GM19328 (cell line): ENCODE data around the gene EXOC6B.
"Not testable (repeated sequence)": the region's sequence is repeated elsewhere in the genome, so short reads cannot be mapped to it uniquely, and the experiment has no call there.

Experiments used
- ATAC-seq: cut with Tn5 transposase; IDR thresholded peaks from one replicate; pipeline ENCODE4 v1.9.1; 2021; ENCODE audit warnings: mild to moderate bottlenecking, moderate library complexity; ENCODE audit not compliant: unreplicated experiment

EXOC6B gene

GRCh38 chr2:72555943-72556342, 269.9 kb downstream of the EXOC6B start:
- ATAC-seq = no peak

- ATAC-seq = not testable (repeated sequence)
Observed at GRCh38 chr2:72555363-72555762, 270.5 kb downstream of the EXOC6B start.

- not testable (repeated sequence) for ATAC-seq
Observed at GRCh38 chr2:72554910-72555309, 270.9 kb downstream of the EXOC6B start.

GRCh38 chr2:72554381-72554780, 271.5 kb downstream of the EXOC6B start:
- ATAC-seq = no peak

- ATAC-seq = no peak
Observed at GRCh38 chr2:72548081-72548764, 277.6 kb downstream of the EXOC6B start.

- no peak for ATAC-seq
Observed at GRCh38 chr2:72545790-72546189, 280.0 kb downstream of the EXOC6B start.

- ATAC-seq = no peak
Observed at GRCh38 chr2:72544554-72544953, 281.3 kb downstream of the EXOC6B start.

GRCh38 chr2:72543497-72544216, 282.2 kb downstream of the EXOC6B start:
- ATAC-seq = no peak

GRCh38 chr2:72539071-72539552, 286.7 kb downstream of the EXOC6B start:
- no peak for ATAC-seq

- ATAC-seq = no peak
Observed at GRCh38 chr2:72538486-72538885, 287.3 kb downstream of the EXOC6B start.

GRCh38 chr2:72535586-72535985, 290.2 kb downstream of the EXOC6B start:
- not testable (repeated sequence) for ATAC-seq

GRCh38 chr2:72533765-72534164, 292.1 kb downstream of the EXOC6B start:
- no peak for ATAC-seq

GRCh38 chr2:72527424-72527823, 298.4 kb downstream of the EXOC6B start:
- no peak for ATAC-seq

GRCh38 chr2:72526623-72527022, 299.2 kb downstream of the EXOC6B start:
- no peak for ATAC-seq

- no peak for ATAC-seq
Observed at GRCh38 chr2:72524071-72524470, 301.8 kb downstream of the EXOC6B start.

- ATAC-seq = no peak
Observed at GRCh38 chr2:72515696-72516095, 310.1 kb downstream of the EXOC6B start.

GRCh38 chr2:72513011-72513410, 312.8 kb downstream of the EXOC6B start:
- ATAC-seq = no peak

- no peak for ATAC-seq
Observed at GRCh38 chr2:72512376-72512775, 313.5 kb downstream of the EXOC6B start.

GRCh38 chr2:72511906-72512305, 313.9 kb downstream of the EXOC6B start:
- no peak for ATAC-seq

GRCh38 chr2:72497763-72498162, 328.1 kb downstream of the EXOC6B start:
- ATAC-seq = no peak

GRCh38 chr2:72496479-72496878, 329.4 kb downstream of the EXOC6B start:
- no peak for ATAC-seq

GRCh38 chr2:72494392-72494791, 331.4 kb downstream of the EXOC6B start:
- no peak for ATAC-seq
